HepG2 (cell line): Measurements from ENCODE around the gene MYO19. TPM values are rescaled to one million over a fixed set of nuclear protein-coding genes. Genes with fewer than 3 reads are reported as not detected.

ENCODE experiments used
- AGO1 ChIP-seq: fragments of 200-400 bp; formaldehyde crosslinking; IDR thresholded peaks from 2 replicates; pipeline ENCODE4 v1.6.1; 2017; ENCODE audit warnings: mild to moderate bottlenecking, low read depth, low read length, moderate library complexity; ENCODE audit not compliant: poor library complexity, severe bottlenecking
- AKAP8 ChIP-seq: sonication (generic); formaldehyde crosslinking; IDR thresholded peaks from 2 replicates; pipeline ENCODE4 v1.5.1; 2020; ENCODE audit warnings: mild to moderate bottlenecking, missing genetic modification reagents
- CBX5 ChIP-seq: sonication (generic); formaldehyde crosslinking; IDR thresholded peaks from 2 replicates; pipeline ENCODE4 v1.4.0; 2020; ENCODE audit warnings: missing genetic modification reagents, borderline replicate concordance
- DNMT3B ChIP-seq: conservative IDR thresholded peaks from 2 replicates; pipeline ENCODE4 v1.6.1; 2016; ENCODE audit warnings: missing biosample characterization, control low read depth
- DR1 ChIP-seq: sonication (generic); formaldehyde crosslinking; IDR thresholded peaks from 2 replicates; pipeline ENCODE4 v1.8.0; 2021; ENCODE audit warnings: mild to moderate bottlenecking, missing genetic modification reagents, inconsistent platforms
- FOXJ3 ChIP-seq: sonication (generic); formaldehyde crosslinking; IDR thresholded peaks from 2 replicates; pipeline ENCODE4 v1.4.0; 2020; ENCODE audit warnings: missing genetic modification reagents, mild to moderate bottlenecking, borderline replicate concordance
- FOXP1 ChIP-seq, 2 experiments: fragments of 450-650 bp in 1 of 2; IDR thresholded peaks; 2 replicates each; pipeline ENCODE4 v1.6.1; 2017 to 2018; ENCODE audit warnings: antibody characterized with exemption in 1 of 2
- MXI1 ChIP-seq: IDR thresholded peaks from 3 replicates; pipeline ENCODE4 v1.6.1; 2012; ENCODE audit warnings: low read depth, low read length, inconsistent platforms, borderline replicate concordance
- NR2F6 ChIP-seq, 2 experiments: IDR thresholded peaks; 2 replicates each; pipeline ENCODE4 v1.6.1; 2016; ENCODE audit warnings: antibody characterized with exemption in 1 of 2, mild to moderate bottlenecking in 1 of 2
- POLR2AphosphoS2 ChIP-seq: IDR thresholded peaks from 2 replicates; pipeline ENCODE4 v1.6.1; 2011; ENCODE audit warnings: low read depth, low read length, improper control_type of control experiment
- PRDM4 ChIP-seq: sonication (generic); formaldehyde crosslinking; IDR thresholded peaks from 2 replicates; pipeline ENCODE4 v1.9.0; 2021; ENCODE audit warnings: missing genetic modification reagents, borderline replicate concordance
- RBM22 ChIP-seq: fragments of 200-400 bp; formaldehyde crosslinking; optimal IDR thresholded peaks from 2 replicates; pipeline ENCODE3; 2017; ENCODE audit warnings: mild to moderate bottlenecking, low read length, moderate library complexity
- SOX6 ChIP-seq, 2 experiments: fragments of 450-650 bp in 1 of 2; sonication (generic) in 1 of 2; formaldehyde crosslinking in 1 of 2; IDR thresholded peaks; 2 replicates each; pipeline versions ENCODE4 v1.4.0 to v1.6.1; 2017 to 2020; ENCODE audit warnings: antibody characterized with exemption in 1 of 2, mild to moderate bottlenecking in 1 of 2, missing genetic modification reagents in 1 of 2
- TBX3 ChIP-seq: fragments of 450-650 bp; IDR thresholded peaks from 2 replicates; pipeline ENCODE4 v1.6.1; 2017; ENCODE audit warnings: antibody characterized with exemption, mild to moderate bottlenecking, inconsistent platforms, borderline replicate concordance
- TEAD3 ChIP-seq: optimal IDR thresholded peaks from 2 replicates; pipeline ENCODE3; 2016; ENCODE audit warnings: borderline replicate concordance
- ZBTB33 ChIP-seq: sonication (generic); formaldehyde crosslinking; IDR thresholded peaks from 2 replicates; pipeline ENCODE4 v1.4.0; 2020; ENCODE audit warnings: missing genetic modification reagents
- ZNF251 ChIP-seq: sonication (generic); formaldehyde crosslinking; IDR thresholded peaks from 2 replicates; pipeline ENCODE4 v1.9.0; 2021; ENCODE audit warnings: mild to moderate bottlenecking, missing genetic modification reagents
- ZNF326 ChIP-seq: sonication (generic); formaldehyde crosslinking; IDR thresholded peaks from 2 replicates; pipeline ENCODE4 v1.4.0; 2020; ENCODE audit warnings: missing genetic modification reagents, borderline replicate concordance
- ZNF574 ChIP-seq: sonication (generic); formaldehyde crosslinking; IDR thresholded peaks from 2 replicates; pipeline ENCODE4 v1.4.0; 2020; ENCODE audit warnings: missing genetic modification reagents
- ZNF629 ChIP-seq: sonication (generic); formaldehyde crosslinking; conservative IDR thresholded peaks from 2 replicates; pipeline ENCODE4 v1.5.0; 2020; ENCODE audit warnings: missing genetic modification reagents
- ZNF777 ChIP-seq: sonication (generic); formaldehyde crosslinking; IDR thresholded peaks from 2 replicates; pipeline ENCODE4 v1.4.0; 2020; ENCODE audit warnings: missing genetic modification reagents
- ZSCAN25 ChIP-seq: sonication (generic); formaldehyde crosslinking; IDR thresholded peaks from 2 replicates; pipeline ENCODE4 v1.8.0; 2022; ENCODE audit warnings: mild to moderate bottlenecking, missing genetic modification reagents
- polyA plus RNA-seq, 8 experiments: library from polyadenylated mRNA; depleted of rRNA in 3 of 8; stranded (reverse) in 7 of 8; unstranded in 1 of 8; fragments of >200 nt; fragmentation: Illumina TruSeq in 4 of 8; extraction: Trizol in 4 of 8; gene quantifications; 2 replicates each; pipeline versions ENCODE4 v1.2.1 to v1.2.3, GENCODE V29; 2011 to 2016; ENCODE audit warnings: low read depth in 4 of 8, missing spikeins in 1 of 8, mixed read lengths in 1 of 8; ENCODE audit not compliant: insufficient read depth in 1 of 8
- total RNA-seq, 5 experiments: library from RNA; depleted of rRNA; stranded (reverse); fragments of >200 nt; fragmentation: Illumina TruSeq; extraction: Trizol; gene quantifications; 2 replicates each; pipeline ENCODE4 v1.2.3, GENCODE V29; 2016; ENCODE audit warnings: low read depth in 1 of 5

Gene MYO19
- total and polyA plus RNA-seq, 2 of the 13 experiments (the other 11 are each of a cell fraction or from before 2014, with no cell fraction given): 75.7 to 82.3 TPM

- TF ChIP-seq ZBTB33 (CRISPR knock-in tag) (no peak), ZNF326 (no peak), ZNF777 (CRISPR knock-in tag) (no peak), NR2F6 (IDR thresholded peaks at IDR 0.05) (no peak), NR2F6 (CRISPR knock-in tag; IDR thresholded peaks at IDR 0.05) (no peak), RBM22 (peak; percentile 72), POLR2AphosphoS2 (peak; percentile 71; the same call in 1 of the 2 replicates), TEAD3 (CRISPR knock-in tag) (peak; percentile 67), TBX3 (0 out of 2 replicates have a peak, but pooled peaks have one; percentile 24), AKAP8 (CRISPR knock-in tag) (peak; percentile 77), ZNF629 (0 out of 2 replicates have a peak, but pooled peaks have one; percentile 18), DNMT3B (CRISPR knock-in tag) (no peak), SOX6 (IDR thresholded peaks at IDR 0.05) (no peak), SOX6 (CRISPR knock-in tag; IDR thresholded peaks at IDR 0.05) (peak; percentile 60), DR1 (CRISPR knock-in tag) (peak; percentile 39), PRDM4 (no peak), FOXJ3 (CRISPR knock-in tag) (peak; percentile 61), ZSCAN25 (no peak; the same call in 1 of the 2 replicates), ZNF251 (no peak), ZNF574 (CRISPR knock-in tag) (peak; percentile 80), AGO1 (peak; percentile 23), FOXP1 (IDR thresholded peaks at IDR 0.05) (no peak), FOXP1 (CRISPR knock-in tag; IDR thresholded peaks at IDR 0.05) (no peak), MXI1 (peak; percentile 97; the same call in 2 of the 3 replicates), CBX5 (CRISPR knock-in tag) (no peak; the same call in 1 of the 2 replicates)
These were observed at the start of gene MYO19, which contains the start of gene PIGW (continued) for GRCh38 chr17:36534840-36535668.
